Measurements from ENCODE around the gene NMRK1. TPM values are rescaled to one million over a fixed set of nuclear protein-coding genes. Genes with fewer than 3 reads are reported as not detected.

Gene NMRK1
- total RNA-seq, 1 experiment from 2014 or later: 9.7 TPM

DNA sequence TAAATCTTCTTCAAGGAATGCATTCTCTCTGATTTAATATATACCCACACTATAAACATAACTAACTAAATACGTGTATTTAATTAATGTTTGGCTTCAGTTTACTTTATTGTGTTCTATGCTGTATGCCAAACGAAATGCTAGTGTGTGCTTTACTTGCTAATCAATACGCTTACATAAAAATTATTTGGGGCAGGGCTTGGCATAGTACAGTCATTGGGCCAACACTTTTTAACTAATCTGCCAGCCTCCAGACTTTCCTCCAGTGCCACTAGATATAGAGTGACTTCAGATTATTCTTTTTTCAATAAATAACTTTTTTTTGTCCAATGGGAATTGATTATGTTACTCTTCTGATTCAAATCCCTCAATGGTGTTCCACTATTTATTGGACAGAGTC lies 51.2 kb downstream of the NMRK1 start:
- no peaks in the 10 kb centered on the region for H3K4me1 ChIP-seq (ENCODE audit: insufficient read depth, low read length)
- no peaks in the 10 kb centered on the region for H3K9me2 ChIP-seq (replicated peaks; ENCODE audit: low read length)
- no TSS peak for BruUV-seq (replicated peaks)
- H3K9me3 ChIP-seq (ENCODE audit: low read length): no peaks in the 10 kb centered on the region
- H3K79me2 ChIP-seq (ENCODE audit: low read length): no peaks in the 10 kb centered on the region
- POLR2A ChIA-PET (ENCODE audit: unreplicated experiment): no interaction called here
- DNase-seq: no peak
- H3K27ac ChIP-seq (ENCODE audit: low read length): no peak overlapping the region
- H3K4me2 ChIP-seq (ENCODE audit: low read length): no peak overlapping the region
- H4K20me1 ChIP-seq (ENCODE audit: low read length): no peaks in the 10 kb centered on the region
- CTCF ChIA-PET: no interaction called here
- H3K36me3 ChIP-seq (ENCODE audit: low read depth, low read length): no peaks in the 10 kb centered on the region
- TF ChIP-seq EZH2phosphoT487 (IDR thresholded peaks at IDR 0.05; ENCODE audit: borderline replicate concordance, low read length) (no peak), EZH2 (IDR thresholded peaks at IDR 0.05; ENCODE audit: low read length, unreplicated experiment) (no peak)
- TF ChIP-seq, protein P1, sequence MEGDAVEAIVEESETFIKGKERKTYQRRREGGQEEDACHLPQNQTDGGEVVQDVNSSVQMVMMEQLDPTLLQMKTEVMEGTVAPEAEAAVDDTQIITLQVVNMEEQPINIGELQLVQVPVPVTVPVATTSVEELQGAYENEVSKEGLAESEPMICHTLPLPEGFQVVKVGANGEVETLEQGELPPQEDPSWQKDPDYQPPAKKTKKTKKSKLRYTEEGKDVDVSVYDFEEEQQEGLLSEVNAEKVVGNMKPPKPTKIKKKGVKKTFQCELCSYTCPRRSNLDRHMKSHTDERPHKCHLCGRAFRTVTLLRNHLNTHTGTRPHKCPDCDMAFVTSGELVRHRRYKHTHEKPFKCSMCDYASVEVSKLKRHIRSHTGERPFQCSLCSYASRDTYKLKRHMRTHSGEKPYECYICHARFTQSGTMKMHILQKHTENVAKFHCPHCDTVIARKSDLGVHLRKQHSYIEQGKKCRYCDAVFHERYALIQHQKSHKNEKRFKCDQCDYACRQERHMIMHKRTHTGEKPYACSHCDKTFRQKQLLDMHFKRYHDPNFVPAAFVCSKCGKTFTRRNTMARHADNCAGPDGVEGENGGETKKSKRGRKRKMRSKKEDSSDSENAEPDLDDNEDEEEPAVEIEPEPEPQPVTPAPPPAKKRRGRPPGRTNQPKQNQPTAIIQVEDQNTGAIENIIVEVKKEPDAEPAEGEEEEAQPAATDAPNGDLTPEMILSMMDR (conservative IDR thresholded peaks at IDR 0.05; ENCODE audit: low read depth, low read length): no peak
- intact Hi-C loops (cut with micrococcal nuclease): no loop called here
- H3F3A ChIP-seq (ENCODE audit: low read length, unreplicated experiment): no peaks in the 10 kb centered on the region
- H3K27me3 ChIP-seq (ENCODE audit: low read length): no peaks in the 10 kb centered on the region
- no peak for ATAC-seq
- H3K4me3 ChIP-seq (ENCODE audit: low read length): no peak overlapping the region
- no peak overlapping the region for H2AFZ ChIP-seq (ENCODE audit: low read length)
- H3K9ac ChIP-seq (ENCODE audit: low read length): no peak overlapping the region

DNA sequence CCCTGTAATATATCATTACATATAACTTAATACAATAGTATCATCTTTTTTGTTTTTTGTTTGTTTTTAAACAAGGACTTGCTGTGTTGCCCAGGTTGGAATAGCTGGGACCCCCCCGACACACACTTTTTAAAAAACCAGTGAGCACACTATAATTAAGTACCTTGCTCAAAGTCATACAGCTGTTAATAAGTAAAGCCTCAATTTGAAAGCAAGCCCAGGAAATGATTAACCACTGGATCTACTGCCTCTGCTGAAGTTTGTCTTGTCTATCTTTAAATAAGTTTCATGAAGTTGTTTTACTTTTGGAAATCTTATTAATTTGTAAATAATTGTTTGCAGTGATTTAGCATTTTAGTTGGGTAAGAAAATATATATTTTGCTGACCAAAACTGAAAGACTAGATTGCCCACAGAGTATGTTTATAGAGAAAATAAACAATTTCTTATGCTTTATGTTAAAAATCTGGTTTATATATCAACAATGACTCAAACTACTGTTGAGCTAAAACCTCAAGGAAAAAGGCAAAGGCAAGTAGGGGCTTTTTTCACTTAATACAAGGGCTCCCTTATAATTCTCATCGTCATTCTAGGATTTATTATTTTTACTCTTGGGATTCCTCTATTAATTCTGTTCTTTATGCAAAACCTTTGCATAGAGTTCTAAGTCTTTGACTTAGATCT lies 54.0 kb downstream of the NMRK1 start:
- Histone ChIP-seq H3K4me1 (ENCODE audit: insufficient read depth, low read length) (no peaks in the 10 kb centered on the region), H3K9ac (ENCODE audit: low read length) (no peak overlapping the region), H3K9me3 (ENCODE audit: low read length) (no peaks in the 10 kb centered on the region), H3K36me3 (ENCODE audit: low read depth, low read length) (no peaks in the 10 kb centered on the region), H3K9me2 (replicated peaks; ENCODE audit: low read length) (no peaks in the 10 kb centered on the region), H4K20me1 (ENCODE audit: low read length) (no peaks in the 10 kb centered on the region), H3K27me3 (ENCODE audit: low read length) (no peaks in the 10 kb centered on the region), H3K79me2 (ENCODE audit: low read length) (no peaks in the 10 kb centered on the region), H3K27ac (ENCODE audit: low read length) (no peak overlapping the region), H3K4me3 (ENCODE audit: low read length) (no peak overlapping the region), H3K4me2 (ENCODE audit: low read length) (no peak overlapping the region), H3F3A (ENCODE audit: low read length, unreplicated experiment) (no peaks in the 10 kb centered on the region), H2AFZ (ENCODE audit: low read length) (no peak overlapping the region)
- ChIA-PET POLR2A (ENCODE audit: unreplicated experiment) (no interaction called here), CTCF (no interaction called here)
- no TSS peak for BruUV-seq (replicated peaks)
- no peak for ATAC-seq
- intact Hi-C loops (cut with micrococcal nuclease): no loop called here
- DNase-seq: no peak
- no peak for TF ChIP-seq EZH2 (IDR thresholded peaks at IDR 0.05; ENCODE audit: low read length, unreplicated experiment)
- TF ChIP-seq, protein P1 (conservative IDR thresholded peaks at IDR 0.05; ENCODE audit: low read depth, low read length): no peak
- TF ChIP-seq EZH2phosphoT487 (IDR thresholded peaks at IDR 0.05; ENCODE audit: borderline replicate concordance, low read length): no peak
